Neural cell (in vitro differentiated cells): ENCODE data around the gene ABCA4. TPM values are rescaled to one million over a fixed set of nuclear protein-coding genes. Genes with fewer than 3 reads are reported as not detected.

Experiments used
- H2AFZ ChIP-seq: fragments of 200-600, 300-800 bp; sonication (generic), shearing (Covaris generic); 2 replicates; pipeline ENCODE4 v1.6.0; 2014; ENCODE audit warnings: low read depth, mild to moderate bottlenecking, antibody characterized with exemption, low read length, moderate library complexity
- H3F3A ChIP-seq: fragments of 200-600 bp; shearing (Covaris generic); 2 replicates; pipeline ENCODE4 v1.6.1; 2016; ENCODE audit warnings: mild to moderate bottlenecking, moderate library complexity, mixed read lengths, antibody characterized with exemption, low read length; ENCODE audit not compliant: insufficient read depth, poor library complexity, severe bottlenecking
- H3K27ac ChIP-seq: fragments of 200-600, 300-800 bp; sonication (generic), shearing (Covaris generic); 2 replicates; pipeline ENCODE4 v1.5.1; 2014; ENCODE audit warnings: mild to moderate bottlenecking, low read length, moderate library complexity
- H3K27me3 ChIP-seq: fragments of 300-800, 200-600 bp; sonication (generic), shearing (Covaris generic); 2 replicates; pipeline ENCODE4 v1.6.0; 2014; ENCODE audit warnings: mild to moderate bottlenecking, low read depth, low read length, moderate library complexity; ENCODE audit not compliant: insufficient read depth
- H3K36me3 ChIP-seq: fragments of 300-800, 200-600 bp; sonication (generic), shearing (Covaris generic); 2 replicates; pipeline ENCODE4 v1.5.1; 2014; ENCODE audit warnings: mild to moderate bottlenecking, antibody characterized with exemption, low read length, moderate library complexity; ENCODE audit not compliant: insufficient read depth
- H3K4me2 ChIP-seq: fragments of 300-800, 200-600 bp; sonication (generic), shearing (Covaris generic); 2 replicates; pipeline ENCODE4 v1.6.0; 2014; ENCODE audit warnings: mild to moderate bottlenecking, low read length
- H3K4me3 ChIP-seq: fragments of 300-800, 200-600 bp; sonication (generic), shearing (Covaris generic); 2 replicates; pipeline ENCODE4 v1.5.1; 2014; ENCODE audit warnings: mild to moderate bottlenecking, low read length, moderate library complexity
- H3K79me2 ChIP-seq: fragments of 200-600 bp; shearing (Covaris generic); replicated peaks from 2 replicates; pipeline ENCODE4 v1.6.0; 2014; ENCODE audit warnings: mild to moderate bottlenecking, low read length, moderate library complexity; ENCODE audit not compliant: insufficient read depth
- H3K9ac ChIP-seq: fragments of 300-800, 200-600 bp; sonication (generic), shearing (Covaris generic); 2 replicates; pipeline ENCODE4 v1.6.1; 2016; ENCODE audit warnings: mild to moderate bottlenecking, low read length, mixed read lengths
- H3K9me2 ChIP-seq: fragments of 200-600 bp; shearing (Covaris generic); 2 replicates; pipeline ENCODE4 v1.6.1; 2016; ENCODE audit warnings: mild to moderate bottlenecking, low read length, mixed read lengths; ENCODE audit not compliant: insufficient read depth
- H3K9me3 ChIP-seq: fragments of 200-600, 300-800 bp; sonication (generic), shearing (Covaris generic); 2 replicates; pipeline ENCODE4 v1.6.1; 2016; ENCODE audit warnings: mild to moderate bottlenecking, mixed run types, low read length, moderate library complexity, mixed read lengths
- H4K20me1 ChIP-seq: fragments of 200-600 bp; shearing (Covaris generic); 2 replicates; pipeline ENCODE4 v1.6.1; 2016; ENCODE audit warnings: mild to moderate bottlenecking, mixed run types; ENCODE audit not compliant: insufficient read depth
- CTCF ChIP-seq: fragments of 450-650 bp; IDR thresholded peaks from 2 replicates; pipeline ENCODE4 v1.5.1; 2014; ENCODE audit warnings: antibody characterized with exemption, mild to moderate bottlenecking, moderate library complexity; ENCODE audit not compliant: poor library complexity, severe bottlenecking
- EP300 ChIP-seq: fragments of 450-650 bp; conservative IDR thresholded peaks from 2 replicates; pipeline ENCODE4 v1.6.1; 2014; ENCODE audit warnings: antibody characterized with exemption, mild to moderate bottlenecking, moderate library complexity; ENCODE audit not compliant: poor library complexity, severe bottlenecking
- EZH2 ChIP-seq: fragments of 200-600, 300-800 bp; shearing (Covaris generic), sonication (generic); IDR thresholded peaks from 2 replicates; pipeline ENCODE4 v1.6.1; 2014; ENCODE audit warnings: antibody characterized with exemption, low read length, borderline replicate concordance, mild to moderate bottlenecking; ENCODE audit not compliant: insufficient read depth, poor library complexity, severe bottlenecking
- MXI1 ChIP-seq: fragments of 450-650 bp; conservative IDR thresholded peaks from 2 replicates; pipeline ENCODE4 v1.6.1; 2014; ENCODE audit warnings: antibody characterized with exemption, mild to moderate bottlenecking; ENCODE audit not compliant: poor library complexity, severe bottlenecking
- POLR2AphosphoS5 ChIP-seq: IDR thresholded peaks from 2 replicates; pipeline ENCODE4 v1.6.1; 2012
- RAD21 ChIP-seq: fragments of 450-650 bp; conservative IDR thresholded peaks from 2 replicates; pipeline ENCODE4 v1.6.1; 2014; ENCODE audit warnings: antibody characterized with exemption, mild to moderate bottlenecking, moderate library complexity
- REST ChIP-seq: IDR thresholded peaks from 2 replicates; pipeline ENCODE4 v1.6.1; 2012; ENCODE audit warnings: borderline replicate concordance
- SMC3 ChIP-seq: fragments of 450-650 bp; conservative IDR thresholded peaks from 2 replicates; pipeline ENCODE4 v1.6.1; 2014; ENCODE audit warnings: antibody characterized with exemption, mild to moderate bottlenecking, moderate library complexity; ENCODE audit not compliant: poor library complexity
- TAF1 ChIP-seq: IDR thresholded peaks from 2 replicates; pipeline ENCODE4 v1.6.1; 2012; ENCODE audit warnings: low read depth
- polyA plus RNA-seq: library from polyadenylated mRNA; depleted of rRNA; stranded (reverse); fragments of >200 nt; gene quantifications from 2 replicates; pipeline ENCODE4 v1.2.3, GENCODE V29; 2014

ABCA4 gene
- polyA plus RNA-seq, 1 donor from 2014 or later = not detected

DNA sequence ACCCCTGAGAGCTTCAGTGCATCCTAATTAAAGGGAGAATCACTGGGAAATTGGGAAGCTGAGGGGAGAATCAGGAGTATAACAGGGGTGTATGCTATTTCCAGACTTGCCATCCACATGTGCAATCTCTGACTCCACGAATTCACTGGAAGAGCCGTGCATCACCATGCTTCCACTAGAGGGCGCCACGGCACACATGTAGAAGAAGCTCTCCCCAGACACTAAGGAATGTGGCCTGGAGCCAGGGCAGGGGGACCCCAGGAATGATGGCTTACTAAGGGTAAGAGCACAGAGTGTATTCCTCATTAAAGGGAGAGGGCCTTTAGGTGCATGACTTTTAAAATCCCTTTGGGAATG lies 81.5 kb downstream of the ABCA4 start:
- H3K27me3 ChIP-seq = no peaks in the 10 kb centered on the region

DNA sequence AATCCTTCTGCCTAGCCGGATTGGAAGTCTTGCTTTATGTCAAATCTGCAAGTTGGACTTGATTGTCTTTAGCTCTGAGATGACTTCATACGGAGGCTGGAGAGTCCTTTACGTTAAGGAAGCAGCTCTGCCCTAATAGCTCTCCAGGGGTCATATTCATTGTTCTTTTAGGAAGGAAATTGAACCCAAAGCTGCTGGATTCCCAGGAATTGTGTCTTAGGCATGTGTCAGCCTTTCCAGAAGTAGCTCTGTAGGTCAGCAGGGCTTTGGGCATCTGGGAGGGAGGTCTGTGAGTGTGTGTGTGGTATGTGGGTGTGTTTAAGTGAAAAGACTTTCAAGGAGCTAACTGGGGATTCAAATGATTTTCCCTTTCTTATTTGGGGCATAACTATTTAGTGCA lies 82.4 kb downstream of the ABCA4 start:
- no peaks in the 10 kb centered on the region for H3F3A ChIP-seq
- no peaks in the 10 kb centered on the region for H3K79me2 ChIP-seq
- H3K4me3 ChIP-seq = no peak overlapping the region
- no peak overlapping the region for H3K4me2 ChIP-seq
- H4K20me1 ChIP-seq = no peaks in the 10 kb centered on the region
- no peaks in the 10 kb centered on the region for H3K9me2 ChIP-seq
- H3K9ac ChIP-seq = no peak overlapping the region
- no peaks in the 10 kb centered on the region for H3K27me3 ChIP-seq
- no peak overlapping the region for H2AFZ ChIP-seq
- H3K27ac ChIP-seq = no peak overlapping the region
- H3K36me3 ChIP-seq = no peaks in the 10 kb centered on the region
- no peaks in the 10 kb centered on the region for H3K9me3 ChIP-seq
- TF ChIP-seq TAF1 = no peak
- no peak for TF ChIP-seq SMC3
- no peak for TF ChIP-seq MXI1
- TF ChIP-seq EP300 = no peak
- TF ChIP-seq REST = no peak
- no peak for TF ChIP-seq RAD21
- TF ChIP-seq EZH2 = no peak

More for the DNA sequence above, 81.5 kb downstream of the ABCA4 start:
- no peaks in the 10 kb centered on the region for H3K9me3 ChIP-seq
- H3K79me2 ChIP-seq = no peaks in the 10 kb centered on the region
- H3F3A ChIP-seq = no peaks in the 10 kb centered on the region
- H3K36me3 ChIP-seq = no peaks in the 10 kb centered on the region
- no peak overlapping the region for H3K27ac ChIP-seq
- H3K4me3 ChIP-seq = no peak overlapping the region
- H3K9ac ChIP-seq = no peak overlapping the region
- H2AFZ ChIP-seq = no peak overlapping the region
- H4K20me1 ChIP-seq = no peaks in the 10 kb centered on the region
- no peaks in the 10 kb centered on the region for H3K9me2 ChIP-seq
- H3K4me2 ChIP-seq = no peak overlapping the region
- TF ChIP-seq REST = no peak
- TF ChIP-seq TAF1 = no peak
- no peak for TF ChIP-seq EP300
- no peak for TF ChIP-seq EZH2
- TF ChIP-seq POLR2AphosphoS5 = no peak
- TF ChIP-seq RAD21 = peak; percentile 75
- no peak for TF ChIP-seq MXI1
- TF ChIP-seq CTCF = peak; percentile 77
- TF ChIP-seq SMC3 = peak; percentile 79
